ENCODE data around the gene SLC9A3.

Gene SLC9A3

DNA sequence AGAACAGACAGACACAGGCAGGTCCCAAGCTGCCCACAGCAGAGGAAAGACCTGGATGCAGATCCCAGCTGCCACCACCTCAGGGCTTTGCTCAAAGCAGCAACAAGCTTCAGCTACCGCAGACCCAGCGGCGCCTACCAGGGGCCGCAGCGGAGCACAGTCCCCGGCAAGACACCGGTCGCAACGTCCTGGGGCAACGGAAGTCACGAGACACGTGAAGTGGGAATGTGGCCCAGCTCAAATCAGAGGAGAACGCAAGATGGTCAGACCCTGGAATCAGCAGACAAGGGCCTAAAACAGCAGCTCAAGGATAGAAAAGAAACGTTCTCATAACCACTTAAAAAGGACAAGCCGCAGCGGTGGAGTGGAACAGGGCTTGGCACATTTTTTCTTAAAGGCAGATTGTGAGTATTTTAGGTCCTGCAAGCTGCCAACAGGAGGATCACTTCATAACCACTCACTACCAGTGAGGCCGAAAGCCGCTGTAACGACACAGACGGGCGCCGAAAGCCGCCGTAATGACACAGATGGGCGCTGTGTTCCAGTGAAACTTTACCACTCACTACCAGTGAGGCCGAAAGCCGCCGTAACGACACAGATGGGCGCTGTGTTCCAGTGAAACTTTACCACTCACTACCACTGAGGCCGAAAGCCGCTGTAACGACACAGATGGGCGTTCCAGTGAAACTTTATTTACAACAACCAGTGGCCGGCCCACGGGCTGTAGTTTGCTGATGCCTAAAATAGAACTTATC lies 21.7 kb downstream of the SLC9A3 start:
- no peak for DNase-seq

DNA sequence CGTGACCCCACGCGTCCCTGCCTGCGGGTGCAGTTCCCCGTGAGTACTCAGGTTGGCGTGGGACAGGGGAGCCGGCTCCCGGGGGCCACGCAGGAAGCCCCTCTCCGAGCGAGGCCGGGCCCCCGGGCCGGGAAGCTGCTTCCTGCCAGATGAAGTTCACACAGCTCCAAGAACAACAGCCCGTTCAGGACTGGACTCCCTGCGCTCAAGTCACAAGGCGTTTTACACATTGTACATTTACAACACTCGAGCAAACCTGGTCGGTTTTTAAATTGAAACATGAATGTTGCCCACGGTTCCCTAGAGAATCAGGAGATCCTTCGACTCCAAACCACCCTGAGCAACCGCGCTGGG lies 22.4 kb downstream of the SLC9A3 start:
- no peak for DNase-seq

DNA sequence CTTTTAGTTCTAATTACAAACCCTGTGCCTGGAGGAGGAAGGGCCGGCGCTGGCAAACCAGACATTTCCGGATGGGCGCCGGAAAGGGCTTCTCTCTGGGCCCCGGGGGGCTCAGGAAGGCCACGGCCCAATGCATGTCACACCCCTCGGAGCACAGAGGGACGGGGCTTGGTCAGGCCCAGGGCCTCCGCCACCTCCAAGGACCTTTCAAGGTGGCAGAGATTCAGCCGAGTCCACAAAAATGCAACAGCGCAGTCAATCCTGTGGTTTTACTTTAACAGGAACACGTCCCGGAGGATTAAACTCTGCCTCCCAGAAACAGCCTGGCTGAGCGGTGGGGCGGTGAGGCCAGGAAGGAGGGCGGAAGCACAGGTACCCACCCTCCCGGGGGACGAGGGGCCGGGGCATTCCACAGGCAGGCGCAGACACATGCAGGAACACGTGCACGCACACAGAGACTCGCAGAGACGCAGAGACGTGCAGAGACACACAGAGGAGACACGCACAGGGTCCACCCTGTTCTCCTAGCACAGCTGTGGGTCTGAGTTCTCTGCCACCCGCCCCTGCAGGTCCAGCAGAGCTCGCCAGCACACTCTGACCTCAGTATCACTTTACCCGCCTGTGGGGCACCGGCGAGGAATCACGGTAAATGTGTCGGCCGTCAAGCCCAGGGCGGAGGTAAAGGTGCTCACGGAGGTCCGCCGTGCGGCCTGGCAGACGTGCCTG lies 23.0 kb downstream of the SLC9A3 start:
- DNase-seq, result no peak

DNA sequence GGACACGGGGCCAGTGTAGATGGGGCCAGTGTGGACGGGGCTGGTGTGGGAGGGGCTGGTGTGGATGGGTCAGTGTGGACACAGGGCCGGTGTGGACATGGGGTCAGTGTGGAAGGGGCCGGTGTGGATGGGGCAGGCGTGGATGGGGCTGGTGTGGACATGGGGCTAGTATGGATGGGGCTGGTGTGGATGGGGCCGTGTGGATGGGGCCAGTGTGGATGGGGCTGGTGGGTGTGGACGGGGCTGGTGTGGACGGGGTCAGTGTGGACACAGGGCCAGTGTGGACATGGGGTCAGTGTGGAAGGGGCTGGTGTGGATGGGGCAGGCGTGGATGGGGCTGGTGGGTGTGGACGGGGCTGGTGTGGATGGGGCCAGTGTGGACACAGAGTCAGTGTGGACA lies 23.8 kb downstream of the SLC9A3 start:
- DNase-seq, result no peak

DNA sequence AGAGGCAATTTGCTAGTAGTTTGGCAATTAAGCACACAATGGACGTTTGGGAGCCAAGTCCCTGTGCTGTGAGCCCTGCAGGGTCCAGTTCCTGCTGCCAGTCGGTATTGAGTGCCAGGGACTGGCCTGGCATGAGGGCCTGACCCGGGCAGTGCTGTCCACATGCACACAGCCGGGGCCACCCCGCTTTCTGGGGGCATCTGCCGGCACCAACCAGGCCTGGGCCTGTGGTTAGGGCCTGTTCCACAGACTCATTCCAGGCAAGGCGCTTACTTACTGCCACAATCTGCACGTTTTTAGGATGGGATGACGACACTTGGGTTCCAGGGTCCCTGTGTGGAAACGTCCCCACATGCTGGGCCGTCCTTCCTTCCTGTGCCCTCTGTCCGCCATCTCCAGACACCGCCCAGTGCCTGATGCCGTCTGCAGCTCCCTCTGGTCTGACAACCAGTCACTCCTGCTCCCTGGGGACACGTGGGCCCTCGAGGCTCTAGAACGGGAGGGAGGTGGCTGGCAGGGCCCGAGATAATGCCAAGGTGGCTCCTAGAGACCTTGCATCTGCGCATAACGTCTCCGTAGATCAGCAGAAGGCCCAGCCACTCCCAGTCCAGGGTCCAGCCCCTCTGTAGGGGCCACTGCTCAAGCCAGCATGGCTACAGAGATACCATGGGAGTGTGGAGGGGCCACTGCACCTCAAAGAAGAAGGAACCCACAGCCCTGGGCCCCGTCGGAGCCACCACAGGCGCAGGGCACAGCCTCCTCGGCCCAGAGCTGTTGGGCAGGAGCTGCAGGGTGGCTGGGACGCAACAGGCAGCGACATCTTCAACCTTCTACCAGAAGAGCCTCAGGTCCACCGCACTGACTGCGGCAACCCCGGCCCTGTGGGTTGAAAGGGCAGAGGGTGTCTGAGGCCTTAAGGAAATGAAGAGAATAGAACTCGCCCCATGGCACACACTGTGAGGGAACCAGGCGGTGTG lies 24.7 kb downstream of the SLC9A3 start:
- no peak for DNase-seq

DNA sequence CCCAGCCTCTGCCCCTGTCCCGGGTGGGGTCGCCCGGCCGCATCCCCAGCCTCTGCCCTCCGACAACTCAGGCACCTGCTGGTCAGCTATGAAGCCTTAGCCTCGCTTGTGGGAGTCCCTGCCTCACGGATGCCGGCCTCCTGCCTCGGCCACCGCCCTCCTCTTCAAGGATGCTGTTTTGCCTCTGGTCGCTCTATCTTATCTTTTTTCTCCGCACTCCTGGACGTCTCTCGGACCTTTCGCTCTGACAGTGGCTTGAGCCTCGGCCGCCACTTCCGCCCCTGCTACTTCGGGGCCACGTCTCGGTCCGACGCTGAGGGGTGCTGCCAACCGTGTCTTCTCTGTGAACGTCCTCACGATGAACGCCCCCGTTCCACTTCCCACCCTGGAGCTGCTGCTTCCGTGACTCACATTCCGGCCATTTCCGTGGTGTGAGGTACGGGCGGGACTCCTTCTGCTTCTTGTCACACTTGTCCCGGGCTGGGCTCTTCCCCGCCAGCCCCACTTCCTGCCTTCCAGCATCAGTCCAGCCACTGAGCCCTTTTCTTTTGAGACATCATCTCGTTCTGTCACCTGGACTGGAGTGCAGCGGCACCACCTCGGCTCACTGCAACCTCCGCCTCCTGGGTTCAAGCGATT lies 26.3 kb downstream of the SLC9A3 start:
- no peak for DNase-seq

DNA sequence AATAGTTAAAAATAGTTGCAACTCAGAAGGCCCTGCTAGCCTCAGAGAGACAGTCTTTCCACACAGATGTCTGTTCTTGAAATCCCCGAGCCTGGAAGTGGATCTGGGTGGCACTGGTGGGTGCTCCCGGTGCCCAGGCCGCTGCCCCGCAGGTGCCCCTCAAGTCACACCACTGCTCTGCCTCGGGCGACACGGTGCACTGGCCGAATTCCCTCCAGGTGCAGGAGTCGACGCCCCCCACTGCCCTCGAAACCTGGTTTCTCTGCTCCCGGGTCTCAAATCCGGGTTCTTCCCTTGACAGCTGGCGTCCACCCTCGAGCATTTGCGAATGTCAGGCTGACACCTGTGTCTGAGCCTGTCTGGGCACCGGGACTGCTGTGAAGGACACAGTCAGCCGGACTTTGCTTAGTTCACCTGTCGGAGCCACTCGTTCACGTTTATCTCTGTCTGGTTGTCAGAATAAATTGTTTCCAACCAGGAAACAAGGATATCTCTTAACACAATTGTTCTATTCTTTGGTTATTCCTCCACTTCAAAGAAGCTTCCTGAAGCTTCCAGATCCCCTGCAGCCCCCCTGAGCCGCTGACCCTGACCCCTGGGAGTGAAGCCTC lies 27.1 kb downstream of the SLC9A3 start:
- no peak for DNase-seq

DNA sequence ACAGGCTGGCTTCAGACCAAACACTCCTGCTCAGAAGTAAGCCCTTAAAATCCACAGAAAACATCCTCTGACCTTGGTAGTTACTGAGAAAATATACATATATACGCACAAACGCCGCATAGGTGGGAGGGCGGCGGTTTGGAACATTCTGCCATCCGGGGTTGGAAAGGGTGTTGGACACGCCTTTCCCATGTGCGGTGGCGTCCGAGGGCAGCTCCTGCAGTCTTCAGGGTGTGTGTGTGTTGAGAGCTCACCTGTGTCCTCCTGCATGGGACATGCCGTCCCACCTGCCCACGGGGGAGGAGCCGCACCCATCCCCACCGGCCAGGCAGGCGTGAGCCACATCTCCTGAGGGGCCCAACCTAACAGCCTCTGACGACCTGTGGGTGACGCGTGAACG lies 28.2 kb downstream of the SLC9A3 start:
- DNase-seq, result no peak

DNA sequence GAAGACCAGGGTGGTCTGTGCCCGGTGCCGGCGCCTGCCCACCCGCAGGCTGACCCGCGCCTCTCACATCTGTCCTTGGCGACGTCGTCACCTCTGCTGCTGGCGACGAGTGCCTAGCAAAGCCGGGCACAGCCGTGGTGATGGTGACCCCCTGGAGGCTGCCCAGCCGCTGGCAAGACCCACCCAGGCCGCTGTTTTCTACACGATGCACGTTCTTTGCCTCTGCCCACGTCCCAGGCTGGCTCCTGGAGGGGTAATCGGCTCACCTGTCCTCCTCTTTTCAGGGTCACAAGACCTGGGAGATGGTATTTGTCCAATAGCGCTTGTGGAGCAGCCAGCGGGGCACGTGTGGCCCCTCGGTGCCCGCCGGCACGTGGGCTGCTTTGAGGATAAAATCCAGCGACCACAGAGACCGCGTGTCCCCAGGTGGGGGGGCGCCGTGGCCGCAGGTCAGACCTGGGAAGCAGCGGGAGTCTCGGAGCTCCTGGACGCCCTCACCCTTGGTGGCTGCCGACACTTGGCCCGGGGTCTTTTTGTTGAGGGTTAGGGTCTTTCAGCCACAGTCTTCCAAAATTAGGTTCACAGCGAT lies 29.5 kb downstream of the SLC9A3 start:
- no peak for DNase-seq

DNA sequence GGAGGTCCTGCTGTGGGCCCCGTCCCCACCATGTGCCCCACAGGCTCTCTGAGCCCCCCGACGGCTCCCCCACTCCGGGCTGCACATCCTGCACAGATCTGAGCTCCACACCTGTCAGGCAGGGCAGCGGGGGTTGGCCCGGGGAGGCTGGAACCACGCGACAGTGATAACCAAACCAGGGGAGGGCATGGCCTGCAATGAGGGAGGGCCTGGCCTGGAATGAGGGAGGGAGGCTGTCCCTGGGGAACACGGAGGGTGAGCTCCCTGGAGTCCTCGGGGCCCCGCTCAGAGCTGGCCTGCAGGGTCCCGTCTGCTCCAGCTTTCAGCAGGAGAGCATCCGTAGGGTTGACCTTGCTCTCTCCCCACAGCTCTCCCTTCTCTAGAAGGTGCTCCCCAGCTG lies 30.5 kb downstream of the SLC9A3 start:
- DNase-seq, result no peak

DNA sequence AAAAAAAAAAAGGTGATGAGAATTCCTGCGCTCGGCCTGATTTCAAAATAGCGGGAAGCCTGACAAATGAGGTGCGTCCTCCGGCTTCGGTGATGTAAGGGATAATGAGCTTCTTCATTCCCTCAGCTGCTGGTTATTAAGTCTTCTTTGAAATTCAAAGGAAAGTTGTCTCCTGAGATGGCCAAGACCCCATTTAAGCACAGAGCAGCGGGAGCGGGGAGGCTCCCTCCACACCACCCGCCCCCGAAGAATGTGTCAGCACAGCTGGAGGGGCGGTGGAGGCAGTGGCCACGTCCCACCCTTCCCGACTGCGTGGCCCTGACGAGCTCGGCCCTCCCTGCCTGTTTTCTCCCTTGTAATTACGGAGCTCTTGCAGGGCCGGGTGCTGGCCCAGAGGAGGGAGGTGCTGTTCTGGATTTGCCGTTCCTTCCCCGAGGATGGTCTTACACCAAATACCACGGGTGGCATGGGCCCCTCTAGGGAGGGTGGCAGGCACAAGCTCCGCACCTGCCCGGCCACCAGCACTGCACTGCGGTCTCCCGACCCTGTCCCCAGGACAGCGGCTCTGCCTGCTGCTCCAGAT lies 31.0 kb downstream of the SLC9A3 start:
- no peak for DNase-seq

DNA sequence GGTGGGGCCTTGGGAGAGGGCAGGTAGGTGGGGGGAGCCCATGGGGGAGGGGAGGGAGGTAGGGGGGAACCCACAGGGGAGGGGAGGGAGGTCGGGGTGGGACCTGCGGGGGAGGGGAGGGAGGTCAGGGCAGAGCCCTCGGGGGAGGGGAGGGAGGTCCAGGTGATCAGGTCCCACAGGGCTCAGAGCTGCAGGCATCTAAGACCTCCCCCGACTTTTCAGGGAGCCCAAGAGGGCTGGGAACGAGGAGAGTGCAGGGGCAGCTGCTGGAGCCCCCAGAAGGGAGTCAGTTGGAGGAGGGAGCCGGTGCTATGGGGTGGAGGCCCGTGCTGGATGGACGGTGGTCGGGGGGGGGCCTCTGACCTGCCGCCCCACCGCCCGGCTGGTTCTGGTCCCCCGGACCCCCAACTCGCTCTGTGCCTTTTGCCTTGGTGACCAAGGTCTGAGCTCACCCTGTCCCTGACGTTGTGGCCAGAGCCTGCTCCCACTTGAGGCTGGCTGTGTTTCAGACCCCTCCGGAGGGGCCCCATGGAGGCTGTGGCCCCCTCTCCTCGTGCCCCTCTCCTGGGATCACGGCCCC lies 31.8 kb downstream of the SLC9A3 start:
- no peak for DNase-seq

DNA sequence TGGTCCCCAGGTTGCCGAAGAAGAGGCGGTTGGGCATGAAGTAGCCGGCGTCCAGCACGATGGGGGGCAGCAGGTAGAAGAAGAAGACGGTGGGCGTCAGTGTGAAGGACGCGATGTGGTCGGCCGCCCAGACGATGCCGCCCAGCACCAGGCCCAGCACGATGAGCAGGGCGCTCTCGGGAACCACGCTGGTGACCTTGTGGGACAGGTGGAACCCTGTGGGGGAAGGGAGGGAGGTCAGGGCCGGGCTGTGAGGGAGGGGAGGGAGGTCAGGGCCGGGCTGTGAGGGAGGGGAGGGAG lies 32.4 kb downstream of the SLC9A3 start:
- DNase-seq, result no peak

DNA sequence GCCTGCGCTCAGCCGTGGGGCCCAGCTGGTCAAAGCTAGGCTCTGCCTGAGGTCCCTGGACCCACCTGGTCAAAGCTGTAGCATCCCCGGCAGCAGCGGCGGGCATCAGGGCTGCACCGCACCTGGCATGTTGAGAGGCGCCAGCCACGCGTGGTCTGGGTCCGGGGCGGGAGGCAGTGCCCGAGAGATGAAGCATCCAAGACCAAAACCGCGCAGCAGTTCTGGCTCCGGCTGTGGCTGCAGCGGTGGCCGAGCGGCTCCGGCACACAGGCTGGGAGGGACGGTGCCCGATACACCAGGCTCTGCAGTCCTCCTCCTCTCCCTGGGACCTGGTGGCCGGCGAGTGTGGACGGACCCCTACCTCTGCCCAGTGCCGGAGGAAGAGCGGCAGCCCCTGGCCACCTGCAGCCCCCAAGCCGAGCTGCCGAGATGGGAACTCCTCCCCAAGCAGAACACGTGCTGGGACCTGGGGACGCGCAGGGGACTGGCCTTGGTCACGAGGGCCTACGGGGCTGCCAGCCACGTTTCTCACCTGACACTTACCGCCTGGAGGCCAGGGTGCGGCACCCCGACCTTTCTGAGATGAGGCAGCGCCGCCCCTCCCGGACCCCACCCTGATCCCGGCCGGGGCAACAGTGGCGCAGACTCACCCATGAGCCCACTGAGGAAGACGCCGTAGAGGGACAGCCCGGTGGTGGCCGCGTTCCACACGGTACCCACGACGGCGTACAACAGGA lies 33.0 kb downstream of the SLC9A3 start:
- DNase-seq, result no peak

DNA sequence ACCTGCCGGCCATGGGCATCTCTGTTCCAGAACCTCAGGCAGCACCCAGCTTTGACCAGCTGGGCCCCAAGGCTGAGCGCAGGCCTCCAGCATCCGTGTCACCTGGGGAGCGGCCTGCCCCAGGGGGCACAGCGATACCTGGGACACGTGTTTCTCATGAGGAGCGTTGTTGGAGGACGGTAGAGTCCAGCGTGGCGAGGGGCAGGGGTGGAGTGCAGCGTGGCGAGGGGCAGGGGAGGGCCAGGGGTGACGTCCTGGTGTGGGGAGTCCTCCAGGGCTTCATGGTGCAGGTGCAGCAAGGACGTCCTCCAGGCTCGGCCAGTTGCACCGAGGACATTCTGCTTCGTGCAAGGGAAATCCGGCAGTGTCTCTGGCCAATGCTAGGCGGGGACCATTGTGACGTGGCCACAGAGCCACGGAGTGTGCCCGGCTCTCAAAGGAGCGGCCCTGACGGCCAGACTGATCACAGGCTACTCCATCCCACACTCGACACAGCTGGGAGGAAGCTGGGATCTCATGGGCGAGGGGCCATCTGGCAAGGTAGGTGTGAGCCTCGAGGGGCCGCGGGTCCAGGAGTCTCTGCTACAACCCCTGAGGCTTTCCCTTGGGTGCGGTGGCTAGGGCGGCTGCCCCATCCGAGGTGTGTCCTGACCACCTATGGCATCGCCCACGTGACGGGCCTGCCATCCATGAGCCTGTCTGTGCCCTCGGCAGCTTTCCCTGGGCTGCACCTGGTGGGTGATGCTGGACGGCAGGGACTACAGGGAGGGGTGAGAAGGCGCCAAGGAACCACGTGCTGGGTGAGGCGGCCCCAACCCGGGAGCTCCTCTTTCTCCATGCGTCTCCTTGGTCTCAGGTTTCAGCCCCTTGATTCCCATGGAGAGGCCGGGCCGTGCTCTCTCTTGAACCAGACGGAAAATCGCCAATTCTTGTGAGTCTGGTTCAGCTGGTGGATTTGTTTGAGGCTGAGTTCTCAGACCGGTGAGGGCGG lies 33.8 kb downstream of the SLC9A3 start:
- DNase-seq, result no peak

DNA sequence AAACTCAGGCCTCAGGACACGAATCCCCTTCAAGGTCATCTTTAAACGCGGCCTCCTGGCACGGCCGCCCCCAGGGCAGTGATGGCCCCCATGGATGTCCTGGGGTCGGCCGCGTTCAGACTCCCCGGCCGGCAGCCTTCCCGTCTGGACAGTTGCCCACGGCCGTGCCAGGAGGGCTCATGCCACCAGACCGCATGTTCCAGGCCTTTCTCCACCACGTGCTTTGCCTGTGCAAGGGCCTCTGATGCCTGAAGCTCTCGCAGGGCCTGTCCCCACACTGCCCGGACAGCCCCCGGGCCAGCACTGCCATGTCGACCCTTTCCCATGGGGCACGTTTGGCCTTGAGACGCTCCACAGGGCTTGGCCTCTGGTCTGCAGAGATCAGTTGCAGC lies 34.6 kb downstream of the SLC9A3 start:
- no peak for DNase-seq

DNA sequence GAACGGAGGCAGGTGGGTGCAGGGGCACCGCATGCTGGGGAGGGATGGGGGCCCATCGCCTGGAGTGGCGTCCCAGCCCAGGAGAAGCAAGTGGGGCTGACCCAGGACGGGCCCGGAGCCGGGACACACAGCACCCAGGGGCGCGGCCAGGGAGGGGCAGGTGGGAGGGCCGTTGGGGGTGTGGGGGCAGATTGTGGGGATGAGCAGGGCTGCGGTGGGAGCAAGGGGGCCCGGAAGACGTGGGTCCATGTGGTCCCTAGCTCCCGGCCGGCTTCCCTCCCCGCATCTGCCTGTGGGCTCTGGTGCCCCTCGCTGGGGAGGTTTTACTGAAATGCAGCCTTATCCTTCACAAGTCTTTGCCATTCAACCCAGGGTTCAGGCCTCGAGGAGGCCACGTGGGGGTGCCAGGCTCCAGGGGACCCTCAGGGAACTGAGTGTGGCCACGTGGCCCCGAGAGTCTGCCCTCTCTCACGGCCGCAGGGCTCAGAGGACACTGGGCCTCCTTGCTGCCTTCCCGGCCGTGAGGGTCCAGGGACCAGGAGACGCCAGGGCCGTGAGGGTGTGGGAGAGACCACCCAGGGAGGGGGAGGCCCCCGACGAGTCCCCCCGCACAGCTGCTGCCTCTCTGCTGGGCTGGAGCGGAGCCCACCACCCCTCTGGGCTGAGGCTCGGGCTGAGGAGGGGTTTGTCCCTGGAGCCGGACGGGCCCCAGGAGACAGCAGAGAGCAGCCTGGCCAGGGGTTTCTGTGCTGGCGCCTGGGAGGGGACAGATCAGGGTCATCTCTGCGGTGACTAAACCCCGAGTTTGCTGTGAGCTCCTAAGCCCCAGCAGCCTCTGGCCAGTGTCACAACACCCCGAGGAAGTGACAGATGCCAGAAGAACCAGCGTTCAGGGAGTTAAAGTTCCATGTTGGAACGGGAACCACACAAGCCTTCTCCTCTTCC lies 35.2 kb downstream of the SLC9A3 start:
- no peak for DNase-seq

DNA sequence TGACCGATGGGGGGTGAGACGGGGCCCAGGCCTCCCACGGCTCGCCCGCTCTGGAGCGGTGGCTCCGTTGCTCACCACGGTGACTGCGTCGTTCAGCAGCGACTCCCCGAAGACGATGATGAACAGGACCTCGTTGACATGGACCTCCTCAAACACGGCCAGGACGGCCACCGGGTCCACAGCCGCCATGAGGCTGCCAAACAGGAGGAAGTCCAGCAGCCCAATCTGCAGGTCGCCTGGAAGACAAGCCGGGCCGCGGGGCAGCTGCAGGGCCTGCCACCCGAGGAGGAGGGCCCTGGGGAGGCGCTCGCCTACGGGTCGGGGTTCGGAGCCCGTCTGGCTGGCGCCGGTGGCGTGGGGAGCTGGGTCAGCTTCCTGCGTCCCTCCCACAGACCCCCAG lies 36.0 kb downstream of the SLC9A3 start:
- DNase-seq, result no peak
